Endodermal cell (in vitro differentiated cells): ENCODE results near the gene CC2D2A. TPM values are rescaled to one million over a fixed set of nuclear protein-coding genes. Genes with fewer than 3 reads are reported as not detected.

ENCODE experiments used
- DNase-seq: peaks from one replicate; pipeline ENCODE4 v3.0.0-alpha.2; 2017
- H3K27ac ChIP-seq: 2 replicates; pipeline ENCODE4 v1.5.1; 2013; ENCODE audit warnings: mild to moderate bottlenecking, low read depth, low read length, moderate library complexity
- H3K27me3 ChIP-seq: 2 replicates; pipeline ENCODE4 v1.6.1; 2013; ENCODE audit warnings: mild to moderate bottlenecking, low read length, moderate library complexity; ENCODE audit not compliant: insufficient read depth, control insufficient read depth, poor library complexity, severe bottlenecking
- H3K36me3 ChIP-seq: 2 replicates; pipeline ENCODE4 v1.7.0; 2013; ENCODE audit warnings: mild to moderate bottlenecking, low read length, moderate library complexity; ENCODE audit not compliant: control insufficient read depth, insufficient read depth
- H3K4me1 ChIP-seq: one replicate; pipeline ENCODE4 v1.7.0; 2013; ENCODE audit warnings: low read length; ENCODE audit not compliant: control insufficient read depth, insufficient read depth
- H3K4me3 ChIP-seq: 2 replicates; pipeline ENCODE4 v1.5.1; 2013; ENCODE audit warnings: mild to moderate bottlenecking, low read length, moderate library complexity
- H3K9ac ChIP-seq: 2 replicates; pipeline ENCODE4 v1.6.1; 2013; ENCODE audit warnings: mild to moderate bottlenecking, low read length, moderate library complexity; ENCODE audit not compliant: poor library complexity, severe bottlenecking; ENCODE audit errors: extremely low read depth
- H3K9me3 ChIP-seq: 2 replicates; pipeline ENCODE4 v1.6.1; 2013; ENCODE audit warnings: mild to moderate bottlenecking, low read length, moderate library complexity; ENCODE audit not compliant: control insufficient read depth
- H3K27ac Mint-ChIP-seq: 2 replicates; pipeline ENCODE4 v1.8.0; 2020; ENCODE audit warnings: mixed read lengths
- H3K27me3 Mint-ChIP-seq: 2 replicates; pipeline ENCODE4 v1.8.0; 2021; ENCODE audit warnings: mild to moderate bottlenecking, mixed read lengths; ENCODE audit not compliant: insufficient read depth
- H3K36me3 Mint-ChIP-seq: 2 replicates; pipeline ENCODE4 v1.8.0; 2020; ENCODE audit warnings: low read depth, mixed read lengths
- H3K4me1 Mint-ChIP-seq: 2 replicates; pipeline ENCODE4 v1.8.0; 2020; ENCODE audit warnings: mixed read lengths
- H3K4me3 Mint-ChIP-seq: 2 replicates; pipeline ENCODE4 v1.8.0; 2020; ENCODE audit warnings: mild to moderate bottlenecking, moderate library complexity, mixed read lengths
- H3K9me3 Mint-ChIP-seq: 2 replicates; pipeline ENCODE4 v1.8.0; 2020; ENCODE audit warnings: mild to moderate bottlenecking, mixed read lengths
- WGBS, 2 experiments: methylation state at CpG; one replicate each; pipeline versions ENCODE4 v1.1.5 to v1.1.7; 2013; ENCODE audit warnings: missing lambda C conversion rate in 2 of 2, mixed read lengths in 1 of 2; ENCODE audit not compliant: insufficient coverage in 1 of 2, insufficient read length in 1 of 2; 5-methylcytosine and 5-hydroxymethylcytosine counted together
- total RNA-seq, 2 donors: library from RNA; stranded (reverse); fragmentation: NEBNext Ultra II Directional in 1 of 2; extraction: Animal tissue kit (Norgen Biotek cat#: 25700) in 1 of 2; gene quantifications; 2 replicates in 1 of 2; 3 replicates in 1 of 2; pipeline ENCODE4 v1.2.1, GENCODE V29; 2021
- TF ChIP-seq, protein P1 (sequence below): fragments of 200-600 bp; sonication (generic); conservative IDR thresholded peaks from 2 replicates; pipeline ENCODE4 v1.5.0; 2021; ENCODE audit warnings: antibody characterized with exemption, mild to moderate bottlenecking

The CC2D2A gene
- total RNA-seq, 2 donors from 2014 or later = 12.3 to 25.2 TPM

DNA sequence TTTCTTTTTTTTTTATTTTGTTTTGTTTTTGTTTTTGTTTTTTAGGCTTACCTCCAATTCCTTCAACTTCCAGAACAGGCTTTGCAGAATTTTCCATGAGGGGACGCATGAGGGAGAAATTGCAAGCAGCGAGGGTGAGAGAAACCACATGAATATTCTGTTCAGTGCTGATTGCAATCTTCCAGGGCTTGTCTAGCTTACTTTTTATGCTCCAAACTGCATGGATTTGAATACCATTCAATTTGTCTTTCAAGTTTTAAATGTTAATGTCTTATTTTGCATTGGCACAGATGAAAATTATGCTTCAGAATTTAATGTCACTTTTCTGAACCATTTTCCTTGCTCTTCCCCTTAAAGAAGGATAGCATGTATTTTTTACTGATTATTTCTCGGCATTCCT is 32.7 kb downstream of the CC2D2A start:
- DNase-seq = no peak
- Mint-ChIP-seq H3K4me3 (no peak overlapping the region), H3K36me3 (peaks cover 12% of the 10 kb centered on the region), H3K27me3 (no peaks in the 10 kb centered on the region), H3K4me1 (peaks cover 9% of the 10 kb centered on the region), H3K9me3 (no peaks in the 10 kb centered on the region), H3K27ac (no peak overlapping the region)
- Histone ChIP-seq H3K27ac (no peak overlapping the region), H3K4me1 (no peaks in the 10 kb centered on the region), H3K36me3 (no peaks in the 10 kb centered on the region), H3K9me3 (peaks cover under 1% of the 10 kb centered on the region), H3K27me3 (no peaks in the 10 kb centered on the region), H3K4me3 (no peak overlapping the region), H3K9ac (no peak overlapping the region)
- TF ChIP-seq, protein P1, sequence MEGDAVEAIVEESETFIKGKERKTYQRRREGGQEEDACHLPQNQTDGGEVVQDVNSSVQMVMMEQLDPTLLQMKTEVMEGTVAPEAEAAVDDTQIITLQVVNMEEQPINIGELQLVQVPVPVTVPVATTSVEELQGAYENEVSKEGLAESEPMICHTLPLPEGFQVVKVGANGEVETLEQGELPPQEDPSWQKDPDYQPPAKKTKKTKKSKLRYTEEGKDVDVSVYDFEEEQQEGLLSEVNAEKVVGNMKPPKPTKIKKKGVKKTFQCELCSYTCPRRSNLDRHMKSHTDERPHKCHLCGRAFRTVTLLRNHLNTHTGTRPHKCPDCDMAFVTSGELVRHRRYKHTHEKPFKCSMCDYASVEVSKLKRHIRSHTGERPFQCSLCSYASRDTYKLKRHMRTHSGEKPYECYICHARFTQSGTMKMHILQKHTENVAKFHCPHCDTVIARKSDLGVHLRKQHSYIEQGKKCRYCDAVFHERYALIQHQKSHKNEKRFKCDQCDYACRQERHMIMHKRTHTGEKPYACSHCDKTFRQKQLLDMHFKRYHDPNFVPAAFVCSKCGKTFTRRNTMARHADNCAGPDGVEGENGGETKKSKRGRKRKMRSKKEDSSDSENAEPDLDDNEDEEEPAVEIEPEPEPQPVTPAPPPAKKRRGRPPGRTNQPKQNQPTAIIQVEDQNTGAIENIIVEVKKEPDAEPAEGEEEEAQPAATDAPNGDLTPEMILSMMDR = no peak
- WGBS, 2 experiments = 83 to 88% methylated on average over 2 to 3 of the region's 3 CpGs

- Histone ChIP-seq H3K9ac (no peak overlapping the region), H3K36me3 (no peaks in the 10 kb centered on the region), H3K27ac (no peak overlapping the region), H3K4me1 (no peaks in the 10 kb centered on the region), H3K4me3 (no peak overlapping the region), H3K9me3 (no peaks in the 10 kb centered on the region), H3K27me3 (no peaks in the 10 kb centered on the region)
- Mint-ChIP-seq H3K27me3 (no peaks in the 10 kb centered on the region), H3K4me3 (no peak overlapping the region), H3K36me3 (peaks cover 20% of the 10 kb centered on the region), H3K27ac (peak overlapping the region; percentile 54), H3K4me1 (peaks cover 9% of the 10 kb centered on the region), H3K9me3 (no peaks in the 10 kb centered on the region)
- 100% methylated on average over 1 of the region's 1 CpG; no CpG with 5 or more reads in 1 of the 2 experiments for WGBS, 2 experiments
- TF ChIP-seq, protein P1 = no peak
- DNase-seq = no peak
These were observed 34.4 kb downstream of the CC2D2A start for GRCh38 chr4:15504041-15504440.

GRCh38 chr4:15506464-15506863 is 36.8 kb downstream of the CC2D2A start:
- no peaks in the 10 kb centered on the region for H3K36me3 ChIP-seq
- no peak overlapping the region for H3K27ac ChIP-seq
- H3K4me3 Mint-ChIP-seq = no peak overlapping the region
- no peaks in the 10 kb centered on the region for H3K9me3 ChIP-seq
- no peaks in the 10 kb centered on the region for H3K27me3 ChIP-seq
- H3K27me3 Mint-ChIP-seq = no peaks in the 10 kb centered on the region
- H3K4me3 ChIP-seq = no peak overlapping the region
- H3K4me1 ChIP-seq = no peaks in the 10 kb centered on the region
- H3K36me3 Mint-ChIP-seq = peaks cover 37% of the 10 kb centered on the region
- TF ChIP-seq, protein P1 = no peak
- H3K9me3 Mint-ChIP-seq = no peaks in the 10 kb centered on the region
- WGBS, 2 experiments = 73 to 88% methylated on average over 8 of the region's 8 CpGs
- peaks cover 3% of the 10 kb centered on the region for H3K4me1 Mint-ChIP-seq
- H3K27ac Mint-ChIP-seq = no peak overlapping the region
- DNase-seq = no peak
- no peak overlapping the region for H3K9ac ChIP-seq
